Activated effector memory CD4-positive, alpha-beta T cell treated with anti-CD3 and anti-CD28 coated beads, Interleukin-2, amount 50 U/mL, for 16 hours (primary cell): ENCODE data around the gene CHI3L2.
A peak's percentile ranks its signal among the peaks of the same experiment; 100 is the strongest.

ENCODE experiments used
- DNase-seq: peaks from one replicate; pipeline ENCODE4 v3.0.0-alpha.2; 2020

Gene CHI3L2

GRCh38 chr1:111227434-111227833 is at the start of gene CHI3L2:
CHI3L2 (plus strand) TSS chr1:111227713; CDS start chr1:111227730, 17 bp downstream.
- DNase-seq = no peak

- no peak for DNase-seq
Observed at GRCh38 chr1:111179968-111180533, 47.5 kb upstream of the CHI3L2 start.

- DNase-seq = no peak
Observed at GRCh38 chr1:111182052-111182451, 45.5 kb upstream of the CHI3L2 start.

- no peak for DNase-seq
Observed at GRCh38 chr1:111183308-111184069, 44.0 kb upstream of the CHI3L2 start.

- no peak for DNase-seq
Observed at GRCh38 chr1:111184663-111185062, 42.9 kb upstream of the CHI3L2 start.

GRCh38 chr1:111190931-111191451 is 36.5 kb upstream of the CHI3L2 start:
- no peak for DNase-seq

GRCh38 chr1:111191496-111191895 is 36.0 kb upstream of the CHI3L2 start:
- no peak for DNase-seq

GRCh38 chr1:111192074-111192473 is 35.4 kb upstream of the CHI3L2 start:
- no peak for DNase-seq

GRCh38 chr1:111192658-111193519 is 34.6 kb upstream of the CHI3L2 start:
- peak; percentile 71 for DNase-seq

- no peak for DNase-seq
Observed at GRCh38 chr1:111193712-111194480, 33.6 kb upstream of the CHI3L2 start.

GRCh38 chr1:111195002-111195684 is 32.4 kb upstream of the CHI3L2 start:
- no peak for DNase-seq

GRCh38 chr1:111196213-111196612 is 31.3 kb upstream of the CHI3L2 start:
- DNase-seq = no peak

GRCh38 chr1:111197598-111198284 is 29.8 kb upstream of the CHI3L2 start:
- DNase-seq = peak; percentile 88

- no peak for DNase-seq
Observed at GRCh38 chr1:111198836-111199235, 28.7 kb upstream of the CHI3L2 start.

- no peak for DNase-seq
Observed at GRCh38 chr1:111199329-111199728, 28.2 kb upstream of the CHI3L2 start.

GRCh38 chr1:111199881-111200801 is 27.4 kb upstream of the CHI3L2 start, which contains the start of gene DENND2D:
DENND2D (minus strand) TSS chr1:111200646; CDS start chr1:111200459, 187 bp downstream.
- DNase-seq = peak; percentile 83

- no peak for DNase-seq
Observed at GRCh38 chr1:111200802-111201161, 26.7 kb upstream of the CHI3L2 start.

GRCh38 chr1:111201275-111202090 is 26.0 kb upstream of the CHI3L2 start:
- DNase-seq = no peak

- DNase-seq = no peak
Observed at GRCh38 chr1:111202366-111202706, 25.2 kb upstream of the CHI3L2 start.
